NCI-H748 (cell line): Measurements from ENCODE around the gene FIGNL2.

Source experiments
- DNase-seq: peaks from one replicate; lab custom pipeline; 2025; ENCODE audit not compliant: unreplicated experiment; lab: John Stamatoyannopoulos, UW

The FIGNL2 gene

DNA sequence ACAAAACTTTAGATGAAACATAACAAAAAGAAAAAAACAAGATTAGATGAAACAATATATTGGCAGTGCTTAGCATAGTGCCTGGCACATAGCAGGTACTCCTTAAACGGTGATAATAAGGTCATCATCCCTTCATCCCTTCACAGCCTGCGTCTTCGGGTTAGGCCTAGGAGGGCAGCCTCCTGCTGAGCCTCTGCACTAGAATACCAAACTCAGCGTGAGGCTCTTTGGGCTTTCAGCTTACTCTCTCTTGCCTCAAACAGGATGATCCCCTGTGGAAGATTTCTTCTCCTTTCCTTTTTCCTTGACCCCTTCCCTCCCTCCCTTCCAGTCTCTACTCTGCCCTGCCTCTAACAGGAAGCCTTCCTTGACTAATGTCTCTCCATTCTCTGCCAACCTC lies 14.4 kb upstream of the FIGNL2 start:
- no peak for DNase-seq

DNA sequence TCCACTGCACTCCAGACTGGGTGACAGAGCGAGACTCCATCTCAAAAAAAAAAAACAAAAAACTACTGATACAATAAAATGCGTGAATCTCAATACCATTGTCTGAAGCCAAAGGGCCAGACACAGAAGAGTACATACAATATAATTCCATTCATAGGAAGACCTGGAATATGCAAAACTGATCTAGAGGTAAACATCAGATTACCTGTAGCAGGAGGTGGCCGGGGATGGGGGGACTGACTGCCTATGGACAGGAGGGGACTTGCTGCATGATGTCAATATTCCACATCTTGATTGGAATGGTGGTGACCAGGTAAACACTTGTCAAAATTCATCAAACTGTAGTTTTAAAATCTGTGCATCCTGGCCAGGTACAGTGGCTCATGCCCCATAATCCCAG lies 12.5 kb upstream of the FIGNL2 start:
- no peak for DNase-seq

DNA sequence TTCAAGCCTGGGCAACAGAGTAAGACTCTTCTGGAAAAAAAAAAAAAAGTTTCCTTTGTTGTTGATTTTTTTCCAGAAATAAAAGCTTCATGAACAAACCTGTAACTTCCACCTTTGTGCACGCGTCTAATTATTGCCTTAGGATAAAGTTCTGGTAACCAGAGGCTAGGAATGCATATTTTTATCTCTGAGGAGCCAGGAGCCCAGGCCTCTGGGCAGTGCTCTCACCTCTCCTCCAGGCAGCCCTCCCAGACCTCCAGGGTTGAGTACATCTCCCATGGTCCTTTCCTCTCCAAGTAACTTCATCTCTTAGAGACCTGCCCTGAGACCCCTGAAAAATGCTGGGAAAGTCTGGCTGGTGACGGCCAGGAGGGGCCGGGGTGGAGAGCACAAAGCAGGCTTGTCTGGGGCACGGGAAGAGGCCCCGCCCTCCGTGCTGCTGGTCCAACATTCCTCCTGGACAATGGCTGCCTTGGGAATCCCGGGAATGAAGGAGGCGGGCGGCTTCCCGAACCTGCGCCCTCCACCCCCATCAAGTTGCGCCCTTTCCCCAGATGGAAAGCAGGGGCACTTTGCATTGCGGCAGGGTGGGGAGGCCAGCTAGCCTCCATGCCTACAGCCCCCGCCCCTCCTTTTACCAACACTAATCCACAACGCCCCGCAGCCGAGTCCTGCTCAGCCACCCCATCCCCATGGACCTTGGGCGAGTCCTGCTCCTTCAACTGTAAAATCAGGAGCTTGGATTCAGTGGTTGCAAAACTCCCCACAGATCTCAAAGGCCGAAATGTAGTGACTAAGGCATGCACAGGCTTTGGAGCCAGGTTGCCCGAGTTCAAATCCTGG lies 7.3 kb upstream of the FIGNL2 start:
- no peak for DNase-seq

DNA sequence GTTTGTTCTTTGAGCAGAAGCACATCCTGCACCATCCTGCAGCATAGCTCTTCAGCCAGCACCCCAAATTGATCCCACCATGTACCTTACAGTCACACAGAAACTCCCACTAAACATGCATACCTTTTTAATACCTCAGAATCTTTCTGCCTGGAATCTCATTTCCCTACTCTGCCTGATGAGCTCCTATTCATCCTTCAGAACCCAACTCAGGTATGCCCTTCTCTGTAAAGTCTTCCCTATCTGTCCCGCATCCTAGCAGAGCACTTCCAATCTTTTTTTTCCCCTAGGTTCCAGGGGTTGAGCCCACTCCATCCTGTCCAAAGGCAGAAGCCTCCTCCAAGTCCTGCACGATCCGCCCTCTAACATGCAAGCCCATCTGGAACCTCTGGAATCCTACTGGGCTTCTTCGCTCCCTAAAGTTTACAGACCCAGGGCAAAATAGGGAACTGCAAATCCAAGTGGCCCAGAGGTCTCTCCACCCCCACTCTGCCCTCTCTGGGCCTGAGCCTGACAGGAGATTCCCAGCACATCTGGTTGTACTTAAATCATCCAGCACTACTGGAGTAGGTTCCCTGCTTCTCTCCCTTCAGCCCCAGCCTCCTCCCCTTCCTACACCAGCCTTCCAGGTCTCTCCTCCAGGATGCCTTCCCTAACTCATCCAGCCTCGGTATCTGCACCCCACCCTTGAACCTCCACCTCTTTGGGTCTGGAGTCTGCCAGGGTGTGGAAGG lies 4.1 kb upstream of the FIGNL2 start:
- no peak for DNase-seq

DNA sequence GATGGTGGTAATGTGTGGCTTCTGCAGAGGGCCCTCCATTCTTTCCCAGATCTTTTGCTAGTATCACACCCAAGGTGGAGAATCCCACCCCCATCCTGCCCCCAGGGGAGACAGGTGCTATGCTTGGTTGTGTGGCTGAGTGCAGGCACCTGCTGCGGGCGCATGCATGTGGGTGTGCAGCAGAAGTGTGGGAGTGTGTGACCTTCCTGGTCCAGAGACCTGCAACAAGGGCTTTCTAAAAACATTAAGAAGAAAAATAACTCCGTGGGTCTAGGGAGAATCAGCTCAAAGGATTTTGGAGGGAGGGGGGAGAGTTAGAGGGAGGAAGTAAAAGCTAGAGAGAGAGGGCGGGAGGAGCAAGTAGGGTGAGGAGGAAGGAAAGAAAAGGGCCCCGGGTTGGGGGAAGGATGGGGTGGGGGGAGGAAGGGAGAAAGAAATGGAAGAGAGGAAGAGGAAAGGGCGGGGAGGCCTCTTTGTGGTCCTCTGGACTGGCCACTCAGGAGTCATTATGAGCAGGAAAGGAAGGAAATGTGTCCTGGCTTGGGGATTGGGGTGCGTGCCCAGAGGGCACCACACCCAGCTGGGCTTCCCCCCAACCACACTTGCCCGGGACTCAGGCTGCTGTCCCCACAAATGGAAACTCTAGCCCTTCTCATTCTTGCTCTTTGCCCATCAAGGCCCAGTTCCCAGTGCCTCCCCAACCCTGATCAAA lies 3.1 kb upstream of the FIGNL2 start:
- no peak for DNase-seq

DNA sequence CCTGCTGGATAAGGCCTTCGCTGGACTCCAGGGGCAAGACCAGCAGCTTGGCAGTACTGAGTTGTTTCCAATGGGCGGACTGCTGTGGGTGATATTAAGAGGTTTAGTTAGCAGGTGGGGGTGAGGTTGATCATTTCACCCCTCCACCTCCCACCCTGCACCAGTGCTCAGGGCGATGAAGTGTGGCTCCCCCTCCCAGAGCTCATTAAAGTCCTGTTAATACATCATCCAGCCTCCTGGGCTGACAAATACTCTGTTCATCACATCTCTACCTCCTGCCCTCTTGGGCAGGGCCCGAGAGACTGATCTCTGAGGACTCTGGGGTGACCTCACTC lies 2.4 kb upstream of the FIGNL2 start:
- no peak for DNase-seq

DNA sequence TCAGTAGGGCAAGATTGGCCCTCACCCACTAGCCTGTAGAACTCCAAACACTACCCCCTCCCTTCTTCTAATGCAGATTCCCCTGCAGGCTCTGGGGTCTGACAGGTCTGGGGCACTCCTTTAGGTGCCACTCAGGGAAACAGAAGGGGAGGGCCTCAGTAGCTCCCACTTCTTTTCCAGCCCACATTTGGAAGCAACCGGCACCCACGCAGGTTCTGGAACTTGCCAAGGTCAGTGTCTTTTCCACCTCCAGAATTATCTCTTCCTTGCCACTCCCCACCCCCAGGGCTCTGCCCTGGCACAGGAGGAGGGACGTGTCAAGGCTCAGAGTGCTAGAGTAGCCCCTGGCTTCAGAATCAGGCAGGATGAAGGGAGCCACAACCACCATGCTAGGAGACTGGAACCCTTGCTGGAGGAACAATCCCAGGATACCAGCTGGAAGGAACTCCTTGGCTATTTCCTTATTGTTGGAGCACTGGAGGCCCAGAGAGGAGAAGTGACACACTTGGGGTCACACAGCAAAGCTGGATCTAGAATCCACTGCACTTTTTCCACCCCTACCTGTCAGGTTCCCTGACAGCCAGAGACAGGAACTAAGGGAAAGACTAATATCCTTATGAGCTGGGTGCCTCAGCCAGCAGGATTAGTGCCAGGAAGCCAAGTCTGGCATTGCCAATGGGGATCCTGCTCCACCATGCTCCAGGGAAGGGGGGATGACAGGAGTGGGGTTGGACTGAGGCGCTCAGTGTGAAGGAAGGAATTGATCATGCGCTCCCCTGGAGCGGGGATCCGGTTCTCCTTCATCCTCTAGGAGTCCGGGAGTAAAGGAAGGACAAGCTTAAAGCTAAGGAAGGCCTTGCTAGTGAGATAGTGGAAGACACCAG lies 1.8 kb upstream of the FIGNL2 start:
- no peak for DNase-seq

DNA sequence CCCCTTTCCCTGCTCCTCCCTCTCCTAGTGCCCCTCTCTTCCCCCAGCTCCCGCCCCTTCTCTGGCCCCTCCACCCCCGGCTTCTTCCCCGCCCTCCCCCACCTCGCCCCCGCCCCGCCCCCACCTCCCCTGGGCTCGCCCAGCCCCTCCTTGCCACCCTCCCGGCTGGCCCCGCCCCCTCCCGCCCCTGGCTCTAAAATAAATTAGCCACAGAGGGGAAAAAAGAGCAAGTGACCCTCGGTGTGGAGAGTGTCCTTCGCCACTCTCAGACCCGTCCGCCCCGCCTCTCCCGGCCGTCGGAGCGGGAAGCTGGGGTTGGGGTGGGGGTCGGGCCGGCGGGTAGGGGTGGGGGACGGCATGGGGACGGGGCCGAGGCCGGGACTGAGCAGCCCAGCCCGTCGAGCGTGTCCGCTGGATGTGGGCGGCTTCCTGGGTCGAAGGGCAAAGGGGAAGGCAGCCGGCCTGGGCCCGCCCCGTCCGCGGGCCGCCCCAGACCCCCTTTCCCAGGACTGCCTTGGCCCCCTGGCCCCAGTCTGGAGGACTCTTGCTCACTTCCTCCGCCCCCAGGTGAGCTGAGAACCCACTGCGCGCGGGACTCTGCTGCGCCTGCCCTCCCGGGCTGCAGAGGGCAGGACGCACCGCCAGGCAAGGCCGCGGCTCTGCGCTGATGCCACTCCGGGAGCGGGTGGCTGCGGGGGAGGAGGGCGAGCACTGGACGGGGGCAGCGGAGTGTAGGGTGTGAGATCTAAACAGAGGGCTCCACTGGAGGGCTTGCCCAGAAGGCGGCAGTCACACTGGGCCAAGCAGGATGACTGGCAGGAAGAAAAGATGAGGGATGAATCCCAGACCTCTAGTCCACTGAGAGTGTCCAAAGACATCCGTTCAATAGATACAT lies 570 bp upstream of the FIGNL2 start:
- peak; percentile 33 for DNase-seq

DNA sequence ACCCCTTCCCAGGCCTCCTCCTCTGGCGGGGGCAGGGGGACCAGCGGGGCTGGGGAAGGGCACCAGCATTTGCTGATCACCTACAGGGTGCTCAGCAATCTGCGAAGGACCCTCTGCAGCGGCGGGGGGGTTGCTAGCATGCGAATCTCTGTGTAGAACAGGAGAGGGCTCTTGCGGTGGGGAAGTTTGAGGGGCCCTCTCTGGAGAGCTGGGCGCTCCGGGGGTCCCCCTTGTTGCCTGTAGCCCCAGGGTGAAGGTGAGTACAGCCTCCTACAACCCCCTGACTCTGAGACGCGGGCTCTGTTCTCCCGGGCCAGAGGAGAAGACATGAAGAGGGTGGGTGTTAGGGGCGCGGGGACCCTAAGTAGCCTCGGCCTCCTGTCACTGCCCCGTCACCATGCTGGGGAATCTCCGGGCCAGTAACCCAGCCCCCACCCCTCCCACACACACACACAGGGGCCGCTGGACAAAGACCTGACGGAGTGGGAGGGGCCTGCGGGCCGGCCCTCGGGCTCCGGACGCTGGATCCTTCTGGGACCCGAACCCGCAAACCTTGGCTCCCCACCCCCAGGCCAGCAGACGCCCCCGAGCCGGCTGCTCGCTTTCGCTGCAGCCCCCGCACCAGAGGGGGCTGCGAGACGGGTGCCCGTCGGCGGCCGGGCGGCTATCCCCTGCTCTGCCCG lies 734 bp downstream of the FIGNL2 start:
- peak; percentile 33 for DNase-seq

DNA sequence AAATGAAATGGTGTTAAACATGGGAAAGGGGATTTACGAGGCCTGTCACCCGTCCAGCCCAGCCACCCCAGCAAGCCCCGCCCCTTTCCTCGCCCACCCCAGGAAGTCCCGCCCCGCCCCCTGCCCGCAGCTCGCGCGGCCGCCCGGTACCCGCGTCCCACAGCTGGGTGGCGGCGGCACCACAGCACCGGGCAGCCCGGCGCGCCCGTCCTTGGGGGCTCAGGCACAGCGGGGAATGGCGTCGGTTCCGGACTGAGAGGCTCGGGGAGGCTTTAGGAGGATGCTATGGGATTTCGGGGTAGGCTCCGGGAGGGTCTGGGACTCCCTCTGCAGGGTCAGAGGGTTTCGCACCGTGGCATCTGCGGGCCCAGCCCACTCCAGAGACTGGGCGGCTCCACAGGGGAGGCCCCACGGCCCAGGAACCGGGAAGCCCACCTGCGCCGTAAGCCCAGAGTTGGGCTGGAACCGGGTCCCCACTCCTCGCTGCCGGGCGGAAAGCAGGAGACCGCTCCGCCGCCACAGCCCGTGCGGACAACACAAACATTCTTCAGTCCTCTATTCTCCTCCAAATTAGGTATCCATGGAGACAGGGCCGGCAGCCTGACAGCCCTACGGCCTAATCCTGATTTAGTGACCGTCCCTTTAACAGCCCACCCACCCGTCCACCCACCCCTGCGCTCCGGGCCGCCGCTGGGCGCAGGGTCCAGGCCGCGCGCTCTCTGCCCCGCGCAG lies 1.4 kb downstream of the FIGNL2 start:
- peak; percentile 66 for DNase-seq

DNA sequence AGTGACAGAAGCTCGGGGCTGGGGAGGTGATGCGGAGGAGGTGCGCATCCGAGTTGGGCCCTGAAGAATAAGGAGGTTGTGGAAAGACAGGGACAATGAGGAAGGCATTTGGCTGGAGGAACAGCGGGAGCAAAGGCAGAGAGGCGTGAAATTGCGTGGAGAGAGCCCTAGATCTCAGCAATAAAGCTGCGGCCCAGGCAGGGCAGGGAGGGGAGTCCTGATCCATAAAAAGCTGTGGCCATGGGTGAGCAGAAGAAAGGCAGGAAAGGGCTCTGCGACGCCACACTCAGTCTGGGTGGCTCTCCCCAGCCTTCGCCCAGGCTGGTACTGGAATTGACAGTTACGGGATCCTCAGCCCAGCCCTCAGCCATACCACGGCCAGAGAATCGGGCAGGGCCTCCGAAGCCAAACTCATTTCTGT lies 2.2 kb downstream of the FIGNL2 start:
- DNase-seq, result no peak

DNA sequence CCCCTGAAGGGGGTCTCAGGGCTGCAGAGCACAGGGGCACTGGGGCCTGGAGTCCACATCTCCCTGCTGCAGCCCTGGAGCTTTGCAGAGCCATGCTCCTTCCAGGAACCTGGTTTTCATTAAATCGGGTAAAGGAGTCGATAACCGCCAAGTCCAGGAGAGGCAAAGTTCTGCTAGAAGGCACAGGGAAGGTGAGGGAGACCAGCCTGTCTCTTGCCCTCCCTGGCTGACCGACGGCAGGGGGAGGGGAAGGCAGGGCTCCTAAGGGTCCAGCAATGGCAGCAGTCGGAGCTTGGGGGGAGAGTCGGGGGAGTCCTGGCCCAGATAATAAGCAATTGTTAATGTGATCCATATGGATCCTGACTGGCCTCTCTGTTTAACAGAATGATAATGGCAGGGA lies 3.0 kb downstream of the FIGNL2 start:
- DNase-seq, result no peak

DNA sequence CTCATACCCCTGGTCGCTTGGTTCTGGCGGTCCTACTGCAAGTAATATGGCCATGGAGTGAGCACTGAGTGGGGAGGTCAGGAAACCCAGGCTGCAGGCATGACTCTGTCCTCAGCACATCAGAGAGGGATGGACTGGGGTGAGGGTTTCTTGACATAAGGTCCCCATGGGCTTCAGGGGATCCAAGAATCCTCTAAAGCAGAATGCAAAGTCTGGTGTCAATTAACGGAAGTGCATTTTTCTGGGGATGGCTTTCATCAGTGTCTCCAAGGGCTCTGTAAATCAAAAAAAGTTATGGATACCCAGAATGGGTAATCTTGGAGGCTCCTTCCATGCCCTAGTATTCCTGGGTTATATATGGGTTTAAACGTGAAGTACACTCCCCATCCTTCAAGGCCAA lies 3.7 kb downstream of the FIGNL2 start:
- DNase-seq, result no peak

DNA sequence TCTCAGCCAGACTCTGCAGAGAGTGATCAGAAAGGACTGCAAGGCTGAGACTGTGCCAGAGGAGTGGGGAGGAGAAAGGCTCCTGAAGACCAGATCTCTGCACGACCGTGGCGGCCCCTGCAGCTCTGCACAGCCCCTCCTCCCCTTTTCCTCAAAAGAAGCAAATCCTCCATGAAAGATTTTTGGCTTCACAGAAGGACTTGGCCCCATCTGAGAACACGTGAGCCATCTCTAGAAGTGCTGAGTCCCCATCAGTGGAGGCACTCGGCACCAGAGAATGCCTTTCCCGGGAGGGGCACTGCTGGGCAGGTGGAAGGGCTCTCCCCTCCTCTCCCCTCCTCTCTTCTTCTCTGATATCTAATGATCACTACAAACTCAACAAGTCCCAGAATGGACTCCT lies 6.8 kb downstream of the FIGNL2 start:
- DNase-seq, result no peak

DNA sequence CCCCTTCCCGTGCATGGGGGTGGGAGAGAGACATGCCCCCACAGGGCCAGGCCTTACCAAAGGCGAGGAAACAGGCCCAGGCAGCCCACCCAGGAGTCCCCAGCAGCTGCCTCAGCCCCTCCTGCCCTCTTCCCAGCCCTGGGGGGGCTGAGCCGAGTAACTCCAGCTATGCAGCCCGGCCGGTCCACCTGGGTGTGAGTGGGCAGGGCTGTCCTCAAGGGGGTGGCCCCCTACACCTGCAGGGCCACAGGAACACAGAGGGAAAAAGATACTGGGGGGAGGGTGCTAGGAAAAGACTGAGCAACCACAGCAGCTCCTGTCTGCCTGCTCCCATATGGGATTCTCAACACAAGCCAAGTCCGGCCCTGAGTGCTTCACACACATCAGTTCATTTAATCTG lies 7.6 kb downstream of the FIGNL2 start:
- no peak for DNase-seq

DNA sequence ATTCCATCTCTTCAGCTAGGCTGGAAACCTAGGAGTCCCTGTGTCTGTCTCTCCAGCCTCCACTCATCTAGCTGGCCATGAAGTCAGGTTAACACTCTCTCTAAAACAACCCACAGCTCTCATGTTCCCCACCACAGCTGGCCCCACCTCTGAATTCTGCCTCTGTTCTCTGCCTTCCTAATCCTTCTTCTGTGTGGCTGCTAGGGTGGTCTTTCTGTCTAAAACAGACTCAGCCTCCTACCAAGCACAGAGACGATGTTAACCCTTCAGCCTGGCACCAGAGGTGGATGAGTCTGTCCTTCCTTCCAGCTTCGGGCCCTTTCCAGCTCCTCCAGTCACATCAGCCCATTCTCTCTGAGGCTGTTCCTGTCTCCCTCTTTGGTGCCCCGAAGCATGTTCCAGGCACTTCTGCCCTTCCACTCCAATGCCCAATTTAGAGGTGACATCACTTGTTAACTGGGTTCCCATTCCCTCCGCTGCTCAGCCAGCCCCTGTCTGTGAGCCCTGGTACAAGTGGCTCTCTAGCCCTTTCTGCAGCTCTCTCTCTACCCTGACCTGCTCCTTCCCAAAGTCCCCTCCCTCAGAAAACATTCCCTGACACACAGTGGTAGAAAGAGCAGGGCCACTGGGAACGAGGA lies 9.1 kb downstream of the FIGNL2 start:
- DNase-seq, result no peak

DNA sequence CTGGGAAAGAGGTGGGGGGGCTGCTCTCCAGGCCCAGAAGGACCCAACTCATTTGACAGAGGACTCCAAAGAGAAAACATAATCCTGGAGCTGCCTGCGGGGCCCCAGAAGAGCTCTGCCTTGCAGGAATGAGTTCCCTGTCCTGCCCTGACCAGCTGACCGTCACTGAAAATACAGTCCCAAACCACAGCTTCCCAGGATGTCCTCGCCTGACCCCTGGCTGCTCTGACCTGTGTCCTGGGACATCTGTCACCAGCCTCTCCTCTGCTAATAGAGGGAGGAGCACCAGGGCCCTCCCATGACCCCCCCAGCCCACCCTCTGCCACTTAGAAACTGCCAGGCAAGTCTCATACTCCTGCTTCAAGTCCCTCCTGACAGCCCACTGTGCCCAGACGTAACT lies 9.8 kb downstream of the FIGNL2 start:
- DNase-seq, result no peak

DNA sequence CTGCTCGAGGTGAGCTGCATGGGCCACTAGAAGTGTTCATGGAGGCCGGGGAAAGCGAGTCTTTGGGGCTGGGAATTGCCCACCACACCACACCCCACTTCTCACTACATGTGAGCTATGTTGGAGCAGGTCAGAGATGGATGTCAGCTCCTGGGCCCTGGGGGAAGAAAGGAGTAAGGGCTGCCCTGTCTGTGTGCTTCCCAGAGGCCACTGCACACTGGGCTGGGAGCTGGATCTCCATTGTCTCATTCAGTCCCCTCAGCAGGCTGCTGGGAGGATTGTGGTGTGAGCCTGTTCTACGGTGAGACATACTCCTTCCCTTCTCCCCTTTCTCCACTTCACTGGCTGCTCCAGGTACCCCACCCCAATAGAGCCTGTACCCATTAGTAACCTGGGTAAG lies 10.5 kb downstream of the FIGNL2 start:
- DNase-seq, result no peak
